GM21723 (cell line): ENCODE data around the gene PCDH9.

Experiments used
- ATAC-seq: cut with Tn5 transposase; IDR thresholded peaks from one replicate; pipeline ENCODE4 v1.9.1; 2021; ENCODE audit warnings: mild to moderate bottlenecking, moderate library complexity; ENCODE audit not compliant: unreplicated experiment

The PCDH9 gene

GRCh38 chr13:66681403-66681802 lies 548.7 kb downstream of the PCDH9 start:
- ATAC-seq: no peak

DNA sequence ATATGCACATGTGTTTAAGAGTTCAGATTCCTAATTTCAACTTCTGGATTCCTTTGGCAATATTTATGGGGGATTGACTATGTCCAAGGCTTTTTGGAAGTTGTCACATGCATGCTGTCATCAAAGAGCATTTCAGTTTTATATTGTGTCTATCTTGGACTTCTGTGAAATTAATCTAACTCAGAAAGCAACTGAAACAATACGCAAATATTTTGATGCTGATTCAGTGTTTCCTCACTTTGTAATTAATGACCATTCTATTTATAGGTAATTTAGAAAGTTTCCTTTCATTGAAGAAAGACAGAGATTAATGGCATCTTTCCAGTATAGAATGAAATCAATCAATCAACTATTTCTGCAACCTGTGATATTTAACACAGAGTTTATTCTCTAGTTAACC lies 550.1 kb downstream of the PCDH9 start:
- ATAC-seq: no peak

DNA sequence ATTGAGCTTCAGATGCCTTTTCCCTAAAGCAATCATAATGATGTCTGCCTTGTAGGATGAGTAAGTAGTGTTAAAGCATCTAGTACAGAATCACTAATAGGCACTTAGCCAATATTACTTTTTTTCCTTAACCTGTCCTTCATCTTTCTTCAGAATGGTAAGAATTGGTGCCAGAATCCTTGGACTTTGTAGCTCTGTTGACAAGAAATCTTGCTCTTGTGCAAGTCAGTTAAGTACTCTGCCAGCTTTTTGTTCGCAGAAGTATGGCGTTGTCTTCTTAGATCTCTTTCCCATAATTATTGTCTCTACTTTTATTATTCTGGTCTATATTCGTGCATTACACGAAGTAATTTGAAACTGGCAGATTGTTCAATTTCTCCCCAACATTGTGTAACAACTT lies 554.5 kb downstream of the PCDH9 start:
- no peak for ATAC-seq

DNA sequence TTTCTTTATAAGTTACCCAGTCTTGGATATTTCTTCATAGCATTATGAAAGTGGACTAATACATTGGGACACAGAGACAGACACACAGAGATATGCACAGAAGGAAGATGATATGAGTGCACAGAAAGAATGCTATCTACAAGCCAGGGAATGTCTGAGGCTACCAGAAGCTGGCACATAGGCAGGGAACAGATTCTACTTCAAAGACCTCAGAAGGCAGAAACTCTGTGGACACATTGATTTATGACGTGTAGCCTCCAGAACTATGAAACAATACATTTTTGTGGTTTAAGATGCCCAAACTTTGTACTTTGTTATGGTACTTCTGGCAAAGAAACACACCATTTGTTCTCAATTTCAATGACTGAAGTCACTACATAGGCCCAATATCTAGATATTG lies 556.7 kb downstream of the PCDH9 start:
- ATAC-seq: no peak

DNA sequence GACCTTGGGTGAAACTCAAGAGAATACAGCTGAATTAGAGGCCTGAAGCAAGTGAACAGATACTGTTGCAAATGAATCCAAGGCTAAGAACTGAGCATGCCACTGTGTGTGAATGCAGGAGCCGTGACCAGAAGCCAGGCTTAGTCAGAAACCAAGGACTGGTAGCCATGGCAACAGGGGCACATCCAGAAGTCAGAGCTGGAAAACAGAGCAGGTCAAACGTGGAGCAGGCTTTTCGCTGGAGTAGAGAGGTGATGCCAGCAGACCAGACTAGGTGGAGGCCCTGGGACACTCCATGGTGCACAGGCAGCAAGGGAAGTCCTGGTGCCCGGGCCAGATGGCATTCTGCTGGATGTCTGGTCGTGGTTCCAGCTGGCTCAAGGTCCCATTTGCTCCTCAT lies 564.1 kb downstream of the PCDH9 start:
- ATAC-seq: no peak

DNA sequence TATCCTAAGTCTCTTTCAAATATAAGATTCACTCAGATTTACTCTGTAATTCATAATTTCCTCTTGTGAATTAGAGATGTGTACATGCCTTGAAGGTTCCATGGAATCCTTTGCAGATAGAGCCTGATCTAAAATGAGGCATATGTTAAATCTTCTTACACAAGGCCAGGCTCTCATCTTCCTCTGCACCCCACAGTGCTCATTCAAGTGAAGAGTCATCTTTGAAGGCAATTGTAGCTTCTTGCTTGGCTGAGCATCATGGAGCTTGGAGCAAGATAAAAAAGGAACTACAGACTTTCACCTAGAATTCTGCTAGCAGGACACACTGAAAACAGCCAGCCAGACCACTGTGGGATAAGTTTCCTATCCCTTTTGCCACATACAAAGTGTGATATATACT lies 566.4 kb downstream of the PCDH9 start:
- ATAC-seq: no peak

GRCh38 chr13:66663206-66663605 lies 566.9 kb downstream of the PCDH9 start:
- ATAC-seq: no peak

DNA sequence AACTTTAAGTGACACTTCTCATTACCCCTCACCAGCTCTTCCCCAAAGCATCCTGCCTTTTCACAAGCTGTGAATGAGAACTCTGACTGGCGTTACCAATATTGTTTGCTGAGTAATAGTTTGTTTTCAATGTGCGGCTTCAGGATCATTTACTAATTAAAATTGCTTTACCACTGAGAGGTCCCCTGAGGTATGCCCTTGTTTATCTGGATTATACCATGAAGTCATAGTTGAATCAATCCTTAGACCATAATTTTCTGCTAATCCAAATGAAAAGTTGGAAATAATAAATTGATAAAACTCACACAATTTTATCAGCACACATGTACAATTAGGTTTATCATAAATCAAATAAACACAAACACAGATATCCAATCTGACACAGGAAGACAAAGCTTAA lies 568.8 kb downstream of the PCDH9 start:
- ATAC-seq: no peak

- ATAC-seq: no peak
These were observed 569.7 kb downstream of the PCDH9 start for GRCh38 chr13:66660468-66660813.

DNA sequence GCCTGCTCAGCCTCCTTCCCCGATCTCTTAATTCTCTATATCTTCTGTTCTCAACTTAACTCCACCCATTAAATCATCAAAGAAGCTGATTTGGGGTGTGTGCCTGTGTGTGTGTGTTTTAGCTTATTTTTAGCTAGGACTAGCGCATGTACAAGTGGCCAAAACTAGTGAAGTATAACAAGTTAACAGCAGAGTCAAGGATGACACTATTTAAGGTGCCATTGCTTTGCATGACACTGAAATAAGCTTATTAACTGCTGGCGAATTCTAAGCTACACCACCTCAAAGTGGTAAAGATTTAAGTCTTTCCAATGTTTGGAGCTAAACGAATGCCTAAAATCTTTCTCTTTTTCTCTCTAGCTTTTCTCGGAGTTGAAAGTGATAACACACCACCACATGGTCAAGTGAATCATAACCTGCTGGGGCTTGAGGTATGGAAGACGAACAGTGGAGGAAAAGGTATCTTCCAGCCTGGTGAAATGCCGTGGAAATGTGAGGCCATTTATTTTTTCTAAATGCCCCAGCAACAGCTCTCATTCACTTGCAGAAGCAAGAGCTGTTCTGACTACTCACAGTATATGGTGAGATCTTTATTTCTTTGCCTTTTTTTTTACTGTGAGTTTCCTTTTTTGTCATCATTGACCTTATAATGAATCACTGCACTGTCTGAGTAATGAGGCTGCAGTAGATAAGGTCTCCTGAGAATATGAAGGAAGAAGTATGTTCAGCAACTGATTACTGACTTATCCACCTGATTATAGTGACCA lies 570.3 kb downstream of the PCDH9 start:
- peak; percentile 56 for ATAC-seq

DNA sequence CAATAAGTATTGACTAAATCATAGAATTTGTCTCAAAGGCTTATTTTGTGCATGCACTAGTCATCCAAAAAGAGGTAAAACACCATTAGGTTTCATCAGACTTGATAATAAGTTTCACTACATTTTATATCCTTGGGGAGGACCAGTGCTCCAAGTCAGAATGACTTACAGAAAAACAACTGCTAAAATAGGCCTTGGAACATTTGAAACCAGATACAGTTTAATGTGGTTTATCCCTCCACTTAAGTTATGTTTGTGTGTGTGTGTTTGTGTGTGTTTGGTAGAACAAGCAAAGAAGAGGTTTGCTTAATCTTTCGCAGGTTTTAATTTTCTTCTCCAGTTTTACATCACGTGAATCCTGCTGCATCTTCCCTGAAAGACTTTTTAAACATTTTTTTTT lies 570.9 kb downstream of the PCDH9 start:
- ATAC-seq: no peak

DNA sequence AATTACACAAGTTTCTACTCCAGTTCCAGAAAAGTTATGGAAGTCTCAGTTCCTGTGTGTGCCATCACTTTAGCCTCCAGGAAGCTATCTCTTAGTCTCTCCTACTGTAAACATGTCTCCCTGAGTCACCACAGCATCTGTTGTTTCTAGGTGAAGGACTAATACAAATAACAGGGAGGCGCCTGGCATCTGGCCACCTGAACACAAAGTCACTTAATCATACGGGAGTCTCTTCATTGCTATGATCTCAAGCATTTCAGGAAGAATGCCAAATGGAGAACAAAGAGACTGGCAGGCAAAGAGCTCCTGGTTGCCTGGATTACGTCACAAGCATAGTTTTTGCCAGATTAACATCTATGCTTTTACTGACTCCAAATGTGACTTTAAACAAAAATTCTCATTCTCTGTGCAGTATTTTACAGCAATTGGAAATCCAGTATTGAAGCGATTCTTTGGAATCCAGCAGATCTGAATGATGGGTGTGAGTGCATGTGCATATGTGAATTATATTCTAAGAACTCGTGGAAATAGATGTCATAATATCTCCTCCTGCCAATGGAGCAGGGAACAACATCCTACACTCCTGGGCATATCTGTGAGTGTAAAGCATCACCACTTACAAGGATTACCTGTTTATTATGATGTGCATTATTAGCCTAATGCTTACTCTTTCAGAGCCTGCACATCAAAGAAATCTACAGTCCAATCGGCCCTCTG lies 572.8 kb downstream of the PCDH9 start:
- ATAC-seq: no peak

DNA sequence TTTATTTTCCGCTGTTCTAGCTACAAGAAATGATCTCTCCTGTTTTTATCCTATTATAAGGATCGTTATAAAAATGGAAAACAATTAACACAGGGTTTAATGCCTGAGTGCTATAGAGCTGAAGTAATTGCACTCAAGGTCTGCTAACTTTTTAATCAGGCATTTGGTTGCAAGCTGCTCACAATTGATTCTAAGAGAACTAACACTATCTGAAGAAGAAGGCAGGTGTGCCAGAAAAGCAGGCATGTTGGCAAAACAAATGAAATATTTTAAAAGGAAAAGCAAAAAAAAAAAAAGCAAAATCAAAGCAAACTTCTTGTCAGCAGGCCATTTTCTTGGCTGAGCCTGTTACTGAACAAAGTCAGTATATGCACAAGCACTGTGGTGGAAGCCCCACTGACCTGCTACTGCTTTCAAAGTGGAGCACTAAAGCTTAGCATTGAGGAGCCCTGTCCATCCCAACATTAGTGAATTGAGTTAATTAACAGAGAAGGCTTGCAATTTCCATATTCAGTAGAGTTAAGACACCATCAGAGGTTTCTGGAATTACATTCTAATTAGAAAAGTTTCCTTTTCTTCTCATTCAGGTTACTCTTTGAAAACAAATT lies 574.2 kb downstream of the PCDH9 start:
- no peak for ATAC-seq

DNA sequence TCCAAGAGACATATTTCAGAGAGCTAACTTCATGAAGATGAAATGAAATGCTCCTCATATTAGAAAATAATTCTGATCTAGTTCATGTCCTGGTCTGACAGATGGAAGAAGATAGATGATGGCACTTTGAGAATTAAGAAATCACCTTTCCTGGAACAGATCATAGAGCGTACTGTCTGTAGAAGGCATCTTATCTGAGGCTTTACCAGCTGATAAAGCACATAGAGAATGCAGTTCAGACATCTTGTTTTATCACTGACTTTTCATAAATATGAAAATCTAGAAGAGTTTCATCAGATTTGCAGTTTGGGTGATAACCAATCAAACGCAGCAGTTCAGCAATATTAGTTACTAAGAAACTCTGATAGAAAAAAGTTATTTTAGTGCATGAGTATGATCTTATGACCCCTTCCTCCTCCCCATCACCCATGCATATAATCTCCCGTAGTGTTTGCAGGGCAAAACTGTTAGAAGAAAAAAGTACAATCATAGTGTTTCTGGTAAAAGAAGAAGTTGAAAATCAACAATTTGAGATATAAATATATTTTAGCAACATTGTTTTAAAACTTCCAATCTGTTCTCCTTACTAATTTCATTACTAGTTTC lies 585.2 kb downstream of the PCDH9 start:
- ATAC-seq: no peak

DNA sequence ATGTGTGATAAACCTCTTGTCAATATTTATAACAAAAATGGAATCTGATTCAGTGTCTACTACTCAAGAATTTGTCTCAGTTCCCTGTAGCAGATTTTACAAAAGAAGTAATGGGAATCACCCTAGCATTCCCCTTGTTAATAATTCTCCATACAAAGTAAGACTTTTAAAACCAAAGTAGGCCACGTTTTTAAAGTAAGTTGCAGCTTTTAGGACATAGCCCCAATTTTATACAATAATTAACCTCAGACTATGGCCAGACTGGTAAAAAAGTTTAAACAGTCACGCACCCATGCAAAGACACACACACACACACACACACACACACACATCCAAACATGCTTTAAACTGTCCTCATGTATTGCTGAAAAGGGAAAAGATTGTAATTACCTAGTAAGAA lies 589.9 kb downstream of the PCDH9 start:
- ATAC-seq: no peak

- ATAC-seq: no peak
These were observed 591.1 kb downstream of the PCDH9 start for GRCh38 chr13:66639044-66639443.

DNA sequence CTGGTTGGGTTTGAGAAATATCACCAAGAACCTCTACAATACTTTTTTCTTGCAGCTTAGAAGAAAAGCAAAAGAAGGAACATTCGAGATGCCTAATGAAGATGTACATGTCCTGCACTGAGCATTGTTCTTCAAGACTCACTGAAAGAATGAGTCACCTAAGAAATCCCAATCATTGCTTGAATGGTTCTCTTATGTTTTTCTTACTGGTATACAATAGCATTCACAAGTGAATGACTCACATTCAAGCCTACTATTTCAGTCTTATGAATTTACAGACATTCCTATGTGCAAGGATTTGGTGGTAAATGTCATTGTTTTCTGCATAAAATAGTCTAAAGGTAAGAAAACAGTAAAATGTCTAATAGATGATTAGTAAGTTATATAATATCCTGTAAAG lies 594.6 kb downstream of the PCDH9 start:
- no peak for ATAC-seq

- ATAC-seq: no peak
These were observed 595.8 kb downstream of the PCDH9 start for GRCh38 chr13:66634384-66634783.

GRCh38 chr13:66627512-66627911 lies 602.6 kb downstream of the PCDH9 start:
- ATAC-seq: no peak

- ATAC-seq: no peak
These were observed 605.8 kb downstream of the PCDH9 start for GRCh38 chr13:66624302-66624701.

DNA sequence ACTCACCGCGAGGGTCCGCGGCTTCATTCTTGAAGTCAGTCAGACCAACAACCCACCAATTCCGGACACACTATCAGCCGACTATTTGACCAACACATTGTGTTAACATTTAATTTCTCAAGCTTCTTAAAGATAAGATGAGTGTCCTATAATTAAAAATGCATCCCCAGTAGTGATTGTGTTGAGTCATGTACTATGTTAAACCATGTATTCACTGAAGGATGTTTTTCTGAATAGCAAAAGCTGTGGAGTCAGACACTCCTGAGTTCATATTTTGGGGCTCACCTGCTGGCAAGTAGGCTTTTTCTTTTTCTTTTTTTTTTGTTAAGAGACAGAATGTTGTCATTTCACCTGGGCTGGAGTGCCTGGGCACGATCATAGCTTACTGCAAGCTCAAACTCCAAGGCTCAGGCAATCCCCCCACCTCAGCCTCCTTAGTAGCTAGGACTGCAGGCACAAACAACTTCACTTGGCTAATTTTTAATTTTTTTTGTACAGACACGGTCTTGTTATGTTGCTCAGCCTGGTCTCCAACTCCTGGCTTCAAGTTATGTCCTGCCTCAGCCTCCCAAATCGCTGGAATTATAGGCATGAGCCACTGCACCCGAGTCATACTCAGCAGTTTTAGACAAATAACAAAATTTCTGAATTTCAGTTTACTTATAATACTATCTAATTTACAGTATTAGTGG lies 606.9 kb downstream of the PCDH9 start:
- no peak for ATAC-seq
